Middle frontal gyrus (tissue), 1 donor: ENCODE data around the gene ZBTB45.
A peak's percentile ranks its signal among the peaks of the same experiment; 100 is the strongest.

Experiments used
- DNase-seq: peaks from one replicate; pipeline ENCODE4 v3.0.0-alpha.2; 2015; ENCODE audit warnings: low spot score; ENCODE audit errors: extremely low spot score

ZBTB45 gene

GRCh38 chr19:58519355-58520256 is at the start of gene ZBTB45:
ZBTB45 (minus strand) TSS chr19:58519810; CDS start chr19:58517673, 2,137 bp downstream.
- DNase-seq = peak; percentile 89

GRCh38 chr19:58568453-58569130 is 49.0 kb upstream of the ZBTB45 start:
- DNase-seq = no peak

GRCh38 chr19:58566989-58567388 is 47.4 kb upstream of the ZBTB45 start:
- no peak for DNase-seq

- DNase-seq = no peak
Measured at GRCh38 chr19:58563823-58564222, 44.2 kb upstream of the ZBTB45 start.

- no peak for DNase-seq
Measured at GRCh38 chr19:58563034-58563573, 43.5 kb upstream of the ZBTB45 start.

GRCh38 chr19:58562122-58563033 is 42.8 kb upstream of the ZBTB45 start:
- DNase-seq = no peak

GRCh38 chr19:58561373-58562121 is 41.9 kb upstream of the ZBTB45 start:
- DNase-seq = no peak

GRCh38 chr19:58560921-58561320 is 41.3 kb upstream of the ZBTB45 start:
- no peak for DNase-seq

- no peak for DNase-seq
Measured at GRCh38 chr19:58560007-58560887, 40.6 kb upstream of the ZBTB45 start.

GRCh38 chr19:58559275-58560006 is 39.8 kb upstream of the ZBTB45 start:
- DNase-seq = peak; percentile 84

GRCh38 chr19:58558623-58559274 is 39.1 kb upstream of the ZBTB45 start:
- DNase-seq = peak; percentile 96

GRCh38 chr19:58558066-58558622 is 38.5 kb upstream of the ZBTB45 start, which contains the start of gene UBE2M:
UBE2M (minus strand) TSS chr19:58558611; CDS start chr19:58558381, 230 bp downstream.
- DNase-seq = no peak

- no peak for DNase-seq
Measured at GRCh38 chr19:58557221-58558065, 37.8 kb upstream of the ZBTB45 start.

GRCh38 chr19:58556622-58557220 is 37.1 kb upstream of the ZBTB45 start:
- DNase-seq = no peak

- DNase-seq = no peak
Measured at GRCh38 chr19:58555920-58556621, 36.5 kb upstream of the ZBTB45 start.

GRCh38 chr19:58555369-58555885 is 35.8 kb upstream of the ZBTB45 start:
- DNase-seq = no peak
